NCI-H345 treated with DMSO at 0.1 percent for 48 hours (cell line): ENCODE results near the gene JUND.

ENCODE experiments used
- DNase-seq: peaks from one replicate; lab custom pipeline; 2025; ENCODE audit not compliant: unreplicated experiment; lab: John Stamatoyannopoulos, UW

Gene JUND

DNA sequence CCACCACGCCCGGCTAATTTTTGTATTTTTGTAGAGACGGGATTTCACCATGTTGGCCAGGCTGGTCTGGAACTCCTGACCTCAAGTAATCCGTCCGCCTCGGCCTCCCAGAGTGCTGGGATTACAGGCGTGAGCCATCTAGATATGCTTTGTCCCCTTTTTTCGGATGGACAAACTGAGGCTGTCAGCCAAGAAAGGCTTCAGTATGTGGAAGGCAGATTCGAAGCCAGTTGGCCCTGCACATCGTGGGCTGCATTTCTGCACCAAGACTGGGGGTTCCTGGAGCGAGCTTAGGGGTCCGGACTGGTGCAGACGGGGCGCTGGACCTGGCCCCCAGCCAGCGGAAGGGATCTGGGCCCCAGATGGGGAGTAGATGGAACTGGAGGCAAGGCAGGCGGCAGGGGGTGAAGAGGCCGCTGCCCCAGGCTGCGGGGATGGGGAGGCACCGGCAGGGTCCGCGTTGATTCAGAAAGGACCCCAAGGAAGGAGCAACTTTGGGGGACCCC lies 9.7 kb upstream of the JUND start:
- DNase-seq: no peak

DNA sequence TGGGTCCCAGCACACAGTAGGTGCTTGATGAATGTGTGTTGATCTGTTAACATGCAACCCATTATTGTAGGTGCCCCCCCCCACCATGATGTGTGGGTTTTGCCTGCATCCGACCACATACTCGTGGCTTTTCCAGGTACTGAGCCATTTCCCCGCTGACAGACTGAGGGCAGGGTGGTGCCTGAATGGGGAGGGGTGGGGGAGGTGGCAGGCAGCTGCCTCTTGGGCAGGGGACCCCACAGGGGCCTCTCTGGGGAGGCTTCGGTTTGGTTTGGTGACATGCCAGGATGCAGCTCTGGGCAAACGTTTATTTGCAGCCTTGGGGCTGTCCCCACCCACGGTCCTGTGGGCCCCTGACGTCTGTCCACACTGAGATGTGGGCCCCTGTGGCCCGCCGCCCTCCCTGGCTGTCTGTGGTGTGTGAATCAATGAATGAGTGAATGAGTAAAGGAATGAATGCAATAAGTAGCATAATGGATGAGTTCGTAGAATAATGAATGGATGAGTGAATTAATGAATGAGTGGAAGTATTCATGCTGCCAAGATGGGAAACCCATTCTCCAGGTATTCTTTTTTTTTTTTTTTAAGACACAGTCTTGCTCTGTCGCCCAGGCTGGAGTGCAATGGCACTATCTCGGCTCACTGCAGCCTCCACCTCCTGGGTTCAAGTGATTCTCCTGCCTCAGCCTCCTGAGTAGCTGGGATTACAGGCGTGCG lies 9.0 kb upstream of the JUND start:
- no peak for DNase-seq

DNA sequence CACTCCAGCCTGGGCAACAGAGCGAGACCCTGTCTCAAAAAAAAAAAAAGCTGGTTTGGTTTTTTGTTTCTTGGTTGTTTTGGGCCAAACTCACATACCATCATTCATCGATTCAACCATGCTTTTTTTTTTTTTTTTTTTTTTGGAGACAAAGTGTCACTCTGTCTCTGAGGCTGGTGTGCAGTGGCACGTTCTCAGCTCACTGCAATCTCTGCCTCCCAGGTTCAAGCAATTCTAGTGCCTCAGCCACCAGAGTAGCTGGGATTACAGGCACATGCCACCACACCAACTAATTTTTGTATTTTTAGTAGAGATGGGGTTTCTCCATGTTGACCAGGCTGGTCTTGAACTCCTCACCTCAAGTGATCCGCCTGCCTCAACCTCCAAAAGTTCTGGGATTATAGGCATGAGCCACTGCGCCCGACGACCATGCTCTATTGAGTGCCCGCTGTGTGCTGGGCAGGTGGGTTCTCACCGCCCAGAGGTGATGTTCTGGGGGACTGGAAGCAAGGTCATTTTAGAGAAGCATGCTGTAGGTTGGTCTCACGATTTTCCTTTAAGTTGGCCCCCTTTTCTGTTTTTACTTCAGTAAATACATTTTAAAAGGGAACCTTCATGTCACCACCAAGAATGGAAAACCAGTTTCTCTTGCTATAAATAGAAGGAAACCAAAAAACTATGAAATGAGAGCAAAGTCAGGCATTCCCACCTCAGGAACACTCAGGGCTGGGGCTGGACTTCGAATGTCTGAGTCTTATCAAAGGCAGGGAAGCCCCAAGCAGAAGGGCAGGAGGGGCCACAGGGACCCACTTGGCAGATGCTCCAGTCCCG lies 8.3 kb upstream of the JUND start:
- DNase-seq: no peak

DNA sequence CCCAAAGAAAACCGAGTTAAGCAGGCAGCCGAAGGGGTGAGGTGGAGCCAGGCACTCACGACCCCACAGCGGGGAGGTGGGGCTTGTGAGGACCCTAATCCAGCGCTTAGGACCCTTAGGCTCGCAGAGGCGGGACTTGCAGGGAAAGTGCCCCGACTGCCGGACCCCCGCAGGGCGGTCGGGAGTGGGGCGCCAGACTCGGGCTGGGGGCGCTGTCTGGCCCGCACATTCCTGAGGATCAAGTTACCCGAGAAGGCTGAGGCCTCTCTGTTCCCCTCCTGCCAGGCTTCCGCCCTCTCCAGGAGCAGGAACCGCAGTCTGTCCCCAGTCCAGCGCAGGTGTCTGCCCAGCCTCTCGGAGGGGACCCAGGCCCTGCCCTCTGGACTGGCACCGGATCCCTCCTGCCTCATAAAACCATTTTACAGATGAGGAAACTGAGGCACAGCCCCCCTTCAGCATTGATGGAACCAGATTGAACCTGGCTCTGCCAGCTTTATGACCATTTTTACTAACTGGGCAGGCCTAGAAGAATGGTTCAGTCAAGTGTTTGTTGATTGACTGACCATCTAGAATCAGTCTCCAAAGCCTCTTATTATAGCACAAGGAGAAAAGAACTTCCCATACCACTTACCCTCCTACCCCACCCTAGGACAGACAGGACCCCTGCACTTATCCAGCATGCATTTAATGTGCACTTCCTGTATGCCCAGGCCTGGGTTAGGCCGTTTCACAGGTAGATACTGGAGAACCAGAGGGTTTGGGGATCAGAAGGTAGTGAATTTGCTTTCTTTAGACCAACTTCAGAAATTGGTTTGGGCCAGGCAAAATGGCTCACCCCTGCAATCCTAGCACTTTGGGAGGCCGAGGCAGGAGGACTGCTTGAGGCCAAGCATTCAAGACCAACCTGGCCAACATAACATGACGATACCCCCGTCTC lies 6.7 kb upstream of the JUND start:
- DNase-seq: no peak

DNA sequence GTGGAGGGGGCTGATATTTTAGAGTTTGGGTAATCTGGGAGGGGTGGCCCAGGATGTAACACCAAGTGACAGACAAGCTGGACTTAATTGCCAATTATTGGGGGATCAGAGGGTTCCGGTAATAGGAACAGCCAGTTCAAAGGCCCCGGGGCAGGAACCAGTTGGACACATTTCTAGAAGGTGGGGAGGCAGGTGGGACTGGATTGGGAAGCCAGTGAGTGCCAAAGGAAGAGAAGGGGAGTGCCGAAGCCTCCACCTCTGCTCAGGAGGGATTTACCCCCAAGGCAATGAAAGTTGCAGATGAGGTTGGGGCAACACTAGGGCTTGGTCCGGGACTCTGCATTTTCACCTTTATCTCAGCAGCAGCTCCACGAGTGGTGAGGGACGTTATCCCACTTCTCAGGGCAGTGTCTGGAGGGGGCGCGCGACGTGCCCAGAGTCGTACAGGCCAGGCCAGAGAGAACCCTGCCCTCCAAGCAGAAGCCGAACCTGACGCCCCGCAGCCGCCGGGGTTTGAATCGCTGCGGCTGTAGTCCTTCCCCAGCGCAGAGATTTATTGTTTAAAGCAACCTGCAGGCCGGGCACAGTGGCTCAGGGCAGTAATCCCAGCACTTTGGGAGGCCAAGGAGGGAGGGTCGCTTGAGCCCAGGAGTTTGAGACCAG lies 5.7 kb upstream of the JUND start:
- no peak for DNase-seq

DNA sequence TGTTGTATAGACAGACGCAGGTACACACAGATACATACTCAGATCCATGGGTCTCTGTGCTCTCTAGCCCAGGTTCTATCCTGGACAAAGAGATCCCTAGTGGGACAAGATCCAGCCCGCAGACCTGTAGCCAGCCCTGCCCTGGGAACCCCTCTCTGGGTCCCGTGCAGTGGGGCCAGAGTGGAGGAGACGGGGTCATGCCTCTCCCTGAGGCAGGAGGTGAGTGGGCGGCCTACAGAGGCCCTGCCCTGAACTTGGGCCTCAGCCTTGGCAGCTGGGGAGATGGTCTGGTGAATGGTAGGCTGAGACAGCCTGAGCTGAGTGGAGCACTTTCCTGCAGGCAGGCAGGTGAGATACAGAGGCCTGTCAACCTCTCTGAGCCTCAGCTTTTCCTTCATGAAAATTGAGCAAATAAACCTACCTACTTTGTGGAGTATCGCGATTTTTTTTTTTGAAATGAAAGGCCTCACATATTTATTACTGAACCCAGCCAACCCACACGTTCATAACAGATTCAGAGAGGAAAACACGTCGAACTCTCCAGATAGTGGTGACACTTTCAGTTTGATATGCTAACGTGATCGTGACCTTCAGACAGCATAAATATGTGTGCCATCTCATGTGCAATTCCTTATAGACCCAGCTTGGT lies 3.4 kb upstream of the JUND start:
- no peak for DNase-seq

DNA sequence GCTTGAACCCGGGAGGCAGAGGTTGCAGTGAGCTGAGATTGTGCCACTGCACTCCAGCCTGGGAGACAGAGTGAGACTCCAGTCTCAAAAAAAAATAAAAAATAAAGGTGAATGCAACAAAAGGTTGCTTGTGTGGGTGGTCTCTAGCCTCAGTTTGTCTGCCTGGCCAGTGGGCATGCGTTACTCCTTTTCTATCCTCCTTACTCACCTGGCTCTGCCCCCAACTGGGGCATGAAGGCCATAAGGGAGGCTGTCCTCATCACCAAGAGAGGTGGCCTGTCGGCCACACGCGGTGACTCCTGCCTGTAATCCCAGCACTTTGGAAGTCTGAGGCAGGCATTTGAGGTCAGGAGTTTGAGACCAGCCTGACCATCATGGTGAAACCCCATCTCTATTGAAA lies 1.9 kb upstream of the JUND start:
- DNase-seq: no peak

DNA sequence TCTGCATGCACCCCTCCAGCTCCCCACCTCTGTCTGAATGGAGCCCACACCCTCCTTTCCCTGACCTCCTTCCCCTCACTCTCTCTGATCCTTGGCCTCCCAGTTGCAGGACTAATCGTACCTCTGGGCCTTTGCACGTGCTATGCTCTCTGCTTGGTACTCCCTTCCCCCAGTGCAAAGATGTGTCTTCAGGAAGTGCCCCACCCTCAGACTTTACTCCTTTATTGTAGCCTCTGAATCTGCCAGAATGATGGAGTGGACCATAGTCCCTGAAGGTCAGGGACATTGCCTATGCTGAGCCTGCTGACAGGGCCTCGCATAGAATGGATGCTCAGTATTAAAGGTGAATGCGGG lies 1.3 kb upstream of the JUND start:
- no peak for DNase-seq

DNA sequence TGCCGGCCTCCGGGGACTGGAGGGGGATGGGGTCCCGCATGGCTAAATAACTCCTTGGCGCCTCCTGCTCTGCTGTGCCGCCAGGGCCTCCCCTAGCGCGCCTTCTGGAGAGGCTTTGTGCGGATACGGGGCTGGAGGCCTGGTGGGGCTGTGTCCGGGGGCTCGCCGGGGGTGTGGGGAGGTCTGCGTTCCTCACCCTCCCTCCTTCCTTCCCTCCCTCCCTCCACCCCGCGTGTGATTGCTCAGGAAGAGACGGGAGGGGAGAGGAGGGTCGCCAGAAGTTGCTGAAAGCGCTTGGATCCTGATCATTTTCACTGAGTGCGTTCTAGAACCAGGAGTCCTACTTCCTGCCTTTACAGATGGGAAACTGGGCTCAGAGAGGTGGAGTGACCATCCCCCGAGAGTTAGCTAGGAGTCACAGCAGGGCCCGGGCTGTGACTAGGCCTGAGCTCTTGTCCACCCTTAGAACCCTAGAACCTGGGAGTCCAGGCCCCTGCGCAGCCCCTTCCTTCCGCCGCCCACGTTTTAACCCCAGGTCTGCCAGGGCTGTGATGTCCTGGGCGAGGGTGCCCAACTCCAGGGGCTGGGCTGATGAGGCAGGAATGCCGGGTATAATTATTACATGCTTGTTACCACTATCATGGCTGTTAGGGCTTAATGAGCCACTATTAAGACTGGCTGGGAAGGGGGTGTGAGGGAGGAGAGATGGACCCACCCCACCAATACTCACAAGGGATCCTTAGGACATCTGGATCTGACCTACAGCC lies 782 bp upstream of the JUND start:
- peak; percentile 70 for DNase-seq

DNA sequence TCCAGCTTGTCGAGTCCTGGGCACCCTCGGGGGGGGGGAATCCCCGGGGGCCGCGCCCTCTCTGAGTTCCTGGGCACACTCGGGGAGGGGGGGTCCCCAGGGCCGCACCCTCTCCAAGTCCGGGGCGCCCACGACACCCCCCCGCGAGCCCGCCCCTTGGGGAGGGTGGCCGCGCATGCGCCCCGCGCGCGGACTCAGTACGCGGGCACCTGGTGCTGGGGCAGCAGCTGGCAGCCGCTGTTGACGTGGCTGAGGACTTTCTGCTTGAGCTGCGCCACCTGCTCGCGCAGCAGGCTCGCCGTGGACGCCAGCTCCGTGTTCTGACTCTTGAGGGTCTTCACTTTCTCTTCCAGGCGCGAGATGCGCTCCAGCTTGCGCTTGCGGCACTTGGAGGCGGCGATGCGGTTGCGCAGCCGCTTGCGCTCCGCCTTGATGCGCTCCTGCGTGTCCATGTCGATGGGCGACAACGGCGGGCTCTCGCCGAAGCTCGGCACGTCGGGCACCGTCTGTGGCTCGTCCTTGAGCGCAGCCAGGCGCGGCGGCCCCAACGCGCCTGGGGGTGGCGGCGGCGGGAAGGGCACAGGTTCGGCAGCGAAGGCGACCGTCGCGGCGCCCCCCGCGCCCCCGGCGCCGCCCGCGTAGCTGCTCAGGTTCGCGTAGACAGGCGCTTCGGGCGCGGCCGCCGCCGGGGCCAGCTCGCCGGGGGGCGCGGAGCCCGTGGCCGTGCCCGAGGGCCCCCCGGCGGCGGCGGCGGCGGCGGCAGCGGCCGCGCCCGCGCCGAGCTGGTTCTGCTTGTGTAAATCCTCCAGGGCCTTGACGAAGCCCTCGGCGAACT lies 958 bp downstream of the JUND start:
- DNase-seq: peak; percentile 54

DNA sequence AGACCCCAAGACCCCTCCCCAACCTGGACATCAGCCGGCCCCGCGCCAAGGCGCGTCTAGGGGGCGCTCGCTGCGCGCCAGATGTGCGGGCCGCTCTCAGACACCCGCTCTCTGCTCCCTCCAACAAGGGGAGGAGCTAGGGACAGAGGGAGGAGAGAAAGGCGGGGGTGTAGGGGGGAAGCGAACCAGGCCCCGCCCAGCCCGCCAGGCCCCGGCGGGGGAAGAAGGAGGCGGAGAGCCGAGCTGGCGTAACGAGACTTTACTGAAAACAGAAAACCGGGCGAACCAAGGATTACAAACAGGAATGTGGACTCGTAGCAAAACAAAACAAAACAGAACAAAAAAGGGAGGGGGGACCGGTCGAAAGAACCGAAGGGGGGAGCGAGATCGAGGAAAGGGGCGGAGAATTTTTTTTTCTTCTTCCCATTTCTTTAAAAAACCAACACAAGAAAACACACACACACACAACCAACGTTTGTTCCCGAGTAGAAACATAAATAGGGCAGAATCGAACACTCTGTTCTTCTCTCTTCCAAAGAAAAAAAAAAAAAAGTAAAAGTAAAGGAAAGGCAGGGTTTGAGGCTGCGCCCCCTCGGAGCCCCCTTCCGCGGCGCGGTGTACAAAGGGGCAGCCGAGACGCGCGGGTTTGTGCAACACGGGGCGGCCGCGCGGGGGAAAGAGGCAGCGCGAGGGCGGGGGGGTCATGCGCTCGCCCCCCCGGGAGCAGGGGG lies 1.7 kb downstream of the JUND start:
- DNase-seq: peak; percentile 44

DNA sequence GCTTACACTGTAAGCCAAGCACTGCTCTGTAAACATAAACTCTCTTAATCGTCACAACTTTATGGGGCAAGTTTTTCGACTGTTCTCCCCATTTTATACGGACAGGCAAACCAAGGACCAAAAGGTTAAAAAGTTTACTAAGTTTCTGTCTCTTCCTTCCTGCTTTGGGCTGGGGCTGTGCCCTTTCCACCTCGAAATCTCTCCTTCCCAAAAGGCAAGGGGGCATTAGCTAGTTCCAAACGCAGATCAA lies 2.2 kb downstream of the JUND start:
- DNase-seq: no peak

DNA sequence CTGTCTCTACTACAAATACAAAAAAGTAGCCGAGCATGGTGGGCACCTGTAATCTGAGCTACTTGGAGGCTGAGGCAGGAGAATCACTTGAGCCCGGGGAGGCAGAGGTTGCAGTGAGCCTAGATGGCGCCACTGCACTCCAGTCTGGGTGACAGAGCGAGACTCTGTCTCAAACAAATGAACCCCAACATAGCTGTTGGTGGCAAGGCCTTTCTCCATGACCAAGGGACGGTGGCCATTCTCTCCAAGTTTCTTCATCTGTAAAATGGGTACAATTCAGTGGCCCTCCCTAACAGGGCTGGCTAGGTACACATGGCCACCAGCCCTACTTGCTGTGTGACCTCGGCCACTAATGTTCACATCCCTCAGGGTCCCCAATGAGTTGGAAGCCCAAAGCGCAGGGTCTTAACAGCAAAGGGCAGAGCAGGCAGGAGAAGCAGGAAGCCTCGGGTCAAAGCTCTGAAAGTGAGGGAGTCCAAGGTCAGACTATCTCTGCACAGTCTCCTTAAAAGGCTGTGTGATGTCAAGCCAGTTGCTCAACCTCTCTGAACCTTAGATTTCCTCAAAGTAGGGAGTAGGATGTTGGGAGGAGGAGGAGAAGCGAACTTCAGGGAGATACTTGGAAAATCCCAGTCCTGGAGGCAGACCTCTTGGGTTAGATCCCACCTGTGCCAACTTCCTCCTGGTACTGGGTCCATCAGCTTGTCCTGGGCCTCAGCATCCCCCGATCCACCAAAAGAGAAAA lies 2.7 kb downstream of the JUND start:
- DNase-seq: no peak

DNA sequence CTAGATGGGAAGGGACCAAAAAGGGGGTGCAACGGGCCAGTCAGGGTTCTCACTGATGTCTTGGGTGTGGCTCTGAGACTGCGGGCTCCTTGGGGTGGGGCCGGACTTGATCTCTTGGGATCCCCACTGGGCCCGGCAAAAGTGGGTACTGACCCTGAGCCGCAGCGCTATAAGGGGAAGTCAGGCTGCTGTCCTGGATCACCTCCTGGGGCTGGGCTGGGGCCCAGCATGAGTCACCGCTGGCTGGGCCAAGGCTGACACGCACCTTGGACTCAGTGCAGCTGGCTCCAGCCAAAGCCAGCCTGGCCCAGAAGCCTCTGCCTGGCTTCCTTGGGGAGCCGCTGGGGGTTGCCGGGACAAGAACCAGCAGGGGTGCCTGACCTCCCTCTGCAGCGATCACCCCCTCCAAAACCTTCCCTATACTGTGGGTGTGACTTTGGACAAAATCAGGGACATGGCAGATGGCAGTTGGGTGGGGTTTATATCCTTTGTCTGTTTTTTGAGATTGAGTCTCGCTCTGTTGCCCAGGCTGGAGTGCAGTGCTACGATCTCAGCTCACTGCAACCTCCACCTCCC lies 6.6 kb downstream of the JUND start:
- no peak for DNase-seq

DNA sequence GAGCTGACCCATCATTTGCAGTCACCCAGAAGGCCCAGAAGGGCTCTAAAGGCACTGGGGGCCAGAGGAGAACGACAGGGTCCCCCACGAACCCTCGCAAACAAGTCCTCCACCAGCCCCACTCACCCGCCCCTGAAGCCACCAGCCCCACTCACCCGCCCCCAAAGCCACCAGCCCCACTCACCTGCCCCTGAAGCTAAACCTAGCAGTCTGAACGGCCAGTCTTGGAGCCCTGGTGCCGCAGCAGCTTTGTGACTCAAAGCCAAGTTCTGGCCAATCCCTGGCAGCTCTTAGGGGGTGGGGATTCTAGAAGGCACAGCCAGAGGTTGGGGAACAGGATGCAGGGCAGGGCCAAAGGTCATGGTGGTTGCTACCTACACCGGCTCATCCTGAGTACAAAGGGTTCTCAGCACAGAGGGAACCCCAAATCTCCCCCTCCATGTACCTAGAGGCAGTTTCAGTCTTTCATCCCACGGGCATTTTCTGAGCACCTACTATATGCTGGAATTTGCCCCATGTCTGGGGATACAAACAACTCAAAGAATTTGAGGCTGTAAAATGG lies 7.1 kb downstream of the JUND start, which contains the start of gene IQCN:
TSS of gene IQCN (minus strand) at position 234 of the 562 bp plus-strand sequence. CDS start 4,974 bp downstream, outside the sequence.
- DNase-seq: no peak

DNA sequence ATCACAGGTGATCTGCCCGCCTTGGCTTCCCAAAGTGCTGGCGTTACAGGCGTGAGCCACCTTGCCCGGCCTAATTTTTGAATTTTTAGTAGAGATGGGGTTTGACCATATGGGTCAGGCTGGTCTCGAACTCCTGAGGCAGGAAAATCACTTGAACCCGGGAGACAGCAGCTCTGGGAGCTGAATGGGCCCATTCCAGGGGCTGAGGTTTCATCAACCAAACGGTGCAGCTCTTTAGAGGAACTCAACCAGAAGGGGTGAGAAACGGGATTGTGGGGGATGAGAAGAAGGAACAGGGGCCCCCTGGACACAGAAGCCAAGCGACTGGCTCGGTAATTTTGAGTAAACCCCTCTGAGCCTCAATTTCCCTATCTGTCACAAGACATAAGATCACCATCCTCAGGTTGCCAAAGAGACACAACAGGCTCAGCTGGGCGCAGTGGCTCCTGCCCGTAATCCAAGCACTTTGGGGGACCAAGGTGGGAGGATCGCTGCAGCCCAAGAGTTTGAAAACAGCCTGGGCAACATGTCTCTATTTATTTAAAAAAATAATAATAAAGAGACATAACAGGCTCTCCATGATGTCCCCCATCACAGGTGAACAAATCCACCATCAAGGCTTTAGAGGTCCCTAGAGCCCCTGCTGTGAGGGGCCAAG lies 7.7 kb downstream of the JUND start:
- DNase-seq: no peak
